PC-3 (cell line): ENCODE data around the gene KIF13A. TPM values are rescaled to one million over a fixed set of nuclear protein-coding genes. Genes with fewer than 3 reads are reported as not detected.

Source experiments
- ATAC-seq: fragments of 200-7000 bp; cut with Tn5 transposase; 2 replicates; pipeline ENCODE4 v1.9.1; 2020; ENCODE audit warnings: mild to moderate bottlenecking, moderate library complexity
- BruUV-seq: library from RNA; stranded (reverse); fragments of 400-500 nt; replicated peaks from 2 replicates; lab custom pipeline; 2021; lab: Mats Ljungman, UMichigan
- CTCF ChIA-PET: fragments of 300-600 bp; sonication (Branson Sonifier 250); formaldehyde crosslinking; loops from one replicate; lab custom pipeline; 2022; ENCODE audit warnings: antibody characterized with exemption; lab: Charles Lee
- POLR2A ChIA-PET: fragments of 300-600 bp; sonication (Branson Sonifier 250); formaldehyde crosslinking; loops from one replicate; lab custom pipeline; 2022; ENCODE audit warnings: antibody characterized with exemption; ENCODE audit not compliant: unreplicated experiment; lab: Charles Lee
- DNase-seq: peaks from one replicate; pipeline ENCODE4 v3.0.0-alpha.2; 2015
- H2AFZ ChIP-seq: fragments of 300-600 bp; sonication (generic); 2 replicates; pipeline ENCODE4 v1.6.0; 2016; ENCODE audit warnings: antibody characterized with exemption, low read length
- H3F3A ChIP-seq: fragments of 300-600 bp; sonication (generic); one replicate; pipeline ENCODE4 v1.6.0; 2017; ENCODE audit warnings: antibody characterized with exemption, low read length, control low read depth, mild to moderate bottlenecking; ENCODE audit not compliant: unreplicated experiment
- H3K27ac ChIP-seq: fragments of 300-600 bp; sonication (generic); 2 replicates; pipeline ENCODE4 v1.5.1; 2016; ENCODE audit warnings: mild to moderate bottlenecking, low read length
- H3K27me3 ChIP-seq: fragments of 300-600 bp; sonication (generic); 2 replicates; pipeline ENCODE4 v1.6.1; 2016; ENCODE audit warnings: low read length, mixed read lengths
- H3K36me3 ChIP-seq: fragments of 300-600 bp; sonication (generic); 2 replicates; pipeline ENCODE4 v1.6.1; 2016; ENCODE audit warnings: low read depth, mixed run types, low read length, mixed read lengths
- H3K4me1 ChIP-seq: fragments of 300-600 bp; sonication (generic); 2 replicates; pipeline ENCODE4 v1.5.1; 2016; ENCODE audit warnings: low read length; ENCODE audit not compliant: insufficient read depth
- H3K4me2 ChIP-seq: fragments of 300-600 bp; sonication (generic); 2 replicates; pipeline ENCODE4 v1.6.0; 2016; ENCODE audit warnings: low read length
- H3K4me3 ChIP-seq: fragments of 300-600 bp; sonication (generic); 2 replicates; pipeline ENCODE4 v1.5.1; 2016; ENCODE audit warnings: mild to moderate bottlenecking, low read length, mixed read lengths
- H3K79me2 ChIP-seq: fragments of 300-600 bp; sonication (generic); 2 replicates; pipeline ENCODE4 v1.6.1; 2017; ENCODE audit warnings: low read length, mixed read lengths
- H3K9ac ChIP-seq: fragments of 300-600 bp; sonication (generic); 2 replicates; pipeline ENCODE4 v1.6.0; 2016; ENCODE audit warnings: mild to moderate bottlenecking, low read length
- H3K9me2 ChIP-seq: fragments of 300-600 bp; sonication (generic); replicated peaks from 2 replicates; pipeline ENCODE4 v1.6.1; 2016; ENCODE audit warnings: mixed run types, low read length, mixed read lengths
- H3K9me3 ChIP-seq: fragments of 300-600 bp; sonication (generic); 2 replicates; pipeline ENCODE4 v1.6.1; 2016; ENCODE audit warnings: low read length, mixed read lengths
- H4K20me1 ChIP-seq: fragments of 300-600 bp; sonication (generic); 2 replicates; pipeline ENCODE4 v1.6.1; 2016; ENCODE audit warnings: low read length, mixed read lengths
- CTCF ChIP-seq: fragments of 300-600 bp; sonication (generic); conservative IDR thresholded peaks from 2 replicates; pipeline ENCODE4 v1.5.1; 2017; ENCODE audit warnings: antibody characterized with exemption, low read depth, mild to moderate bottlenecking, low read length
- EZH2 ChIP-seq: fragments of 300-600 bp; sonication (generic); IDR thresholded peaks from one replicate; pipeline ENCODE4 v1.6.1; 2017; ENCODE audit warnings: antibody characterized with exemption, mild to moderate bottlenecking, low read length; ENCODE audit not compliant: unreplicated experiment
- EZH2phosphoT487 ChIP-seq: fragments of 300-600 bp; sonication (generic); IDR thresholded peaks from 2 replicates; pipeline ENCODE4 v1.6.1; 2018; ENCODE audit warnings: mild to moderate bottlenecking, antibody characterized with exemption, low read length, borderline replicate concordance
- intact Hi-C: fragments of 100-400 bp; cut with micrococcal nuclease; formaldehyde crosslinking; loops from 2 replicates; pipeline ENCODE4 v1.9.0; 2023
- total RNA-seq: library from RNA; depleted of rRNA; stranded (reverse); fragments of >200 nt; gene quantifications from 2 replicates; pipeline ENCODE4 v1.2.3, GENCODE V29; 2014

Gene KIF13A
- total RNA-seq, 1 experiment from 2014 or later, result 21.3 TPM

GRCh38 chr6:17902974-17903373 is 84.5 kb downstream of the KIF13A start:
- intact Hi-C loops, result no loop called here
- H3K4me1 ChIP-seq, result peaks cover 35% of the 10 kb centered on the region
- H3K27me3 ChIP-seq, result no peaks in the 10 kb centered on the region
- ChIA-PET CTCF (no interaction called here), POLR2A (no interaction called here)
- H3K4me2 ChIP-seq, result no peak overlapping the region
- no peak overlapping the region for H3K9ac ChIP-seq
- H4K20me1 ChIP-seq, result no peaks in the 10 kb centered on the region
- no peaks in the 10 kb centered on the region for H3K36me3 ChIP-seq
- no TSS peak for BruUV-seq
- H3K9me3 ChIP-seq, result no peaks in the 10 kb centered on the region
- H3K79me2 ChIP-seq, result peaks cover 19% of the 10 kb centered on the region
- no peak for ATAC-seq
- no peak for DNase-seq
- no peak overlapping the region for H2AFZ ChIP-seq
- H3K27ac ChIP-seq, result no peak overlapping the region
- H3K4me3 ChIP-seq, result no peak overlapping the region
- TF ChIP-seq CTCF (no peak), EZH2phosphoT487 (no peak), EZH2 (no peak)
- peaks cover 8% of the 10 kb centered on the region for H3F3A ChIP-seq
- no peaks in the 10 kb centered on the region for H3K9me2 ChIP-seq

- POLR2A ChIA-PET, result no interaction called here
- H2AFZ ChIP-seq, result no peak overlapping the region
- peaks cover 8% of the 10 kb centered on the region for H3K36me3 ChIP-seq
- H3K4me3 ChIP-seq, result no peak overlapping the region
- no peaks in the 10 kb centered on the region for H4K20me1 ChIP-seq
- H3F3A ChIP-seq, result peaks cover 8% of the 10 kb centered on the region
- no peaks in the 10 kb centered on the region for H3K27me3 ChIP-seq
- intact Hi-C loops, result no loop called here
- no peak for DNase-seq
- H3K9me3 ChIP-seq, result no peaks in the 10 kb centered on the region
- H3K9ac ChIP-seq, result no peak overlapping the region
- CTCF ChIA-PET, result no interaction called here
- peaks cover 21% of the 10 kb centered on the region for H3K4me1 ChIP-seq
- H3K9me2 ChIP-seq, result no peaks in the 10 kb centered on the region
- ATAC-seq, result no peak
- peaks cover 19% of the 10 kb centered on the region for H3K79me2 ChIP-seq
- H3K4me2 ChIP-seq, result no peak overlapping the region
- no TSS peak for BruUV-seq
- H3K27ac ChIP-seq, result no peak overlapping the region
- TF ChIP-seq CTCF (no peak), EZH2 (no peak), EZH2phosphoT487 (no peak)
These were observed 85.9 kb downstream of the KIF13A start for GRCh38 chr6:17901493-17901892.

GRCh38 chr6:17900011-17900410 is 87.4 kb downstream of the KIF13A start:
- Histone ChIP-seq H3K79me2 (peaks cover 14% of the 10 kb centered on the region), H2AFZ (no peak overlapping the region), H4K20me1 (no peaks in the 10 kb centered on the region), H3K9ac (no peak overlapping the region), H3K4me1 (peaks cover 6% of the 10 kb centered on the region), H3K9me2 (no peaks in the 10 kb centered on the region), H3K27ac (no peak overlapping the region), H3F3A (no peaks in the 10 kb centered on the region), H3K27me3 (no peaks in the 10 kb centered on the region), H3K4me2 (no peak overlapping the region), H3K36me3 (peaks cover 23% of the 10 kb centered on the region), H3K4me3 (no peak overlapping the region), H3K9me3 (peaks cover 10% of the 10 kb centered on the region)
- ChIA-PET CTCF (no interaction called here), POLR2A (no interaction called here)
- no peak for ATAC-seq
- TF ChIP-seq EZH2phosphoT487 (no peak), EZH2 (no peak), CTCF (no peak)
- intact Hi-C loops, result no loop called here
- no TSS peak for BruUV-seq
- DNase-seq, result no peak
